Stimulated activated CD4-positive, alpha-beta T cell treated with anti-CD3 and anti-CD28 coated beads, Interleukin-2, amount 100 ng/mL, for 4 hours (primary cell): Measurements from ENCODE around the gene RBM27.
"Not testable (repeated sequence)": the region's sequence is repeated elsewhere in the genome, so short reads cannot be mapped to it uniquely, and the experiment has no call there.

Experiments
- DNase-seq: peaks from one replicate; pipeline ENCODE4 v3.0.0-alpha.2; 2020; ENCODE audit warnings: low read depth

Gene RBM27

GRCh38 chr5:146205499-146206202, 2.2 kb downstream of the RBM27 start:
- DNase-seq = no peak

DNA sequence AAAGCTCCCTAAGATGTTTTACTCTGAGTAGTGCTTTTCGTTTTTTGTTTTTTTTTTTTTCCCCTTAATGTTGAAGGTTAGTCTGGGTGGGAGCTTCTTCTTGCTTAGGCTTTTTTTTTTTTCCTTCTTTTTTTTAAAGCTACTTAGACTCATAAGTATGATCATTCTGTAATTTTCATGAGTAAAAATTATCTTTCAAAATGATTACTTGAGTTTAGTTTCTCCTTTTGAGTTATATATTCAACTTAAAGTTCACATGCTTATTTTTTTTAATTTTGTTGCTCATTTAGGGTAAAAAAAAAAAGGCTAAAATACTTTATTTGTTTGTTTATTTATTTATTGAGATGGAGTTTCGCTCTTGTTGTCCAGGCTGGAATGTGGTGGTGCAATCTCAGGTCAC, 2.9 kb downstream of the RBM27 start:
- no peak for DNase-seq

DNA sequence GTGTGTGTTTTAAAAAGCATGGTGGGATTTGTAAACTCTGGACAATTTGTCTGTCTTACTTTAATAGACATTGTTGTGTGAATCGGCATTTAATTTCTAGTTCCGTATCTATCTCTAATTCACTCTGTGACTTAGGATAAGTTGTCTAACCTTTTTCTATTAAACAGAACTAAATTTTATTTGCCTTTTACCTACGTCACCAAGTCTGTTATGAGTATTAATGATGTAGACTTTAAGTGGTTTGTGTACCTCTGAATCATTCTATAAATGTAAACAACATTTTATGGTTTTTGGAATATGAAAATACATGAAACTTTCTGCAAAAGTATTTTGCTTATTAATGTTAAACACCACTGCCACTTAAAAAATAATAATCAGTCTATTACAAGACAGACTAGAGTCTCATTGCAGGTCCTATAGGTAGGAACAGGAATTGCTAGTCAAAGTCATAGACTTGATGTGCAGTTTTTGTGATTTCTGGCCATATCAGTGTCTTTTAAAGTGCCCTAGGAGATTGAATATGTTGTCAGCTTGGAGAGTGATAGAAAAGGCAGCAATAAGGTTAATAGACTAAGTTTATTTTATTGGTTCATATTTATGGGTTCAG, 5.6 kb downstream of the RBM27 start:
- DNase-seq = no peak

GRCh38 chr5:146209714-146210113, 6.3 kb downstream of the RBM27 start:
- no peak for DNase-seq

DNA sequence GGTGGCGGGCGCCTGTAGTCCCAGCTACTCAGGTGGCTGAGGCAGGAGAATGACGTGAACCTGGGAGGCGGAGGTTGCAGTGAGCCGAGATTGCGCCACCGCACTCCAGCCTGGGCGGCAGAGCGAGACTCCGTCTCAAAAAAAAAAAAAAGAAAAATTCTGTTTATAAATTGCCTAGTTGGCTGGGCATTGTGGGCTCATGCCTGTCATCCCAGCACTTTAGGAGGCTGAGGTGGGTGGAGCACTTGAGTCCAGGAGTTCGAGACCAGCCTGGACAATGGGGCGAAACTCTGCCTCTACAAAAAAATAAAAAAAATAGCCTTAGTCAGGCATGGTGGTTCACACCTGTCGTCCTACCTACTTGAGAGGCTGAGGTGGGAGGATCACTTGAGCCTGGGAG, 7.4 kb downstream of the RBM27 start:
- DNase-seq = not testable (repeated sequence)

GRCh38 chr5:146213210-146213826, 9.9 kb downstream of the RBM27 start:
- DNase-seq = no peak

GRCh38 chr5:146214881-146215280, 11.5 kb downstream of the RBM27 start:
- DNase-seq = not testable (repeated sequence)

DNA sequence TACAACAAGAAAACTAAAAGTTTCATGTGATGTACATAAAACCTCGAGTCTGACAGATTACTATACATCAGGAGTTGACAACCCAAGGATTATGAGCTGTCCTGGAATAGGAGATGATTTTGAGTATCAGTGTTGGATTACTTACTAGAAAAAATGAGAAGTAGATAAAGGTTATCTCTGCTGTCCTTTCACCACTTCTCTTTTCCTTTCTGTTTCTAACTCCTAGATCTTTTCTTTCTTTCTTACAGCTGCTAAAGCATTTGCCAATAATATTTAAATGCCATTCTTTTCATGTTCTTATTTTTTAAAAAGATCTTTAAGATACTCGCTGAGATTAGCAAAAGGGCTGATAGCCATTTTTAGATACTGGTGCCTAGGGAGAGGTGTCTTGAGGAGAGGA, 14.8 kb downstream of the RBM27 start:
- DNase-seq = no peak

- DNase-seq = no peak
These were observed 15.8 kb downstream of the RBM27 start for GRCh38 chr5:146219243-146219642.

- DNase-seq = no peak
These were observed 17.8 kb downstream of the RBM27 start for GRCh38 chr5:146221234-146221633.

GRCh38 chr5:146222005-146222404, 18.6 kb downstream of the RBM27 start:
- no peak for DNase-seq

DNA sequence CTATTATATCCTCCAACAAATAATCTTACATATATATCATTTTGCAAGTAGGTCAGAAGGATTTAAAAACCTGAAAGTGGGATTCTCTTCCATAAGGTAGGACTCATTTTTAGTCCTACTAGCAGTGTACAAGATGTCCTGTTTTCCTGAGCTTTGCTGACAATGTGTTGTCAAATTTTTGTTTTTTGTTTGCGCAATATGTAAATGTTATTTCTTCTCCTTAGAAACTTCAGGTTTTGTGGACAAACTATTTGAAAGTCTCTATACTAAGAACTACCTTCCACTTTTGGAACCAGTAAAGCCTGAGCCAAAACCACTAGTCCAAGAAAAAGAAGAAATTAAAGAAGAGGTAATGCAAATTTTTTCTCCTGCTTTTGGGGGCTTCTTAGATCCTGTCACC, 19.8 kb downstream of the RBM27 start:
- DNase-seq = no peak

GRCh38 chr5:146229222-146229621, 25.8 kb downstream of the RBM27 start:
- no peak for DNase-seq

- DNase-seq = no peak
These were observed 28.8 kb downstream of the RBM27 start for GRCh38 chr5:146232223-146232622.

DNA sequence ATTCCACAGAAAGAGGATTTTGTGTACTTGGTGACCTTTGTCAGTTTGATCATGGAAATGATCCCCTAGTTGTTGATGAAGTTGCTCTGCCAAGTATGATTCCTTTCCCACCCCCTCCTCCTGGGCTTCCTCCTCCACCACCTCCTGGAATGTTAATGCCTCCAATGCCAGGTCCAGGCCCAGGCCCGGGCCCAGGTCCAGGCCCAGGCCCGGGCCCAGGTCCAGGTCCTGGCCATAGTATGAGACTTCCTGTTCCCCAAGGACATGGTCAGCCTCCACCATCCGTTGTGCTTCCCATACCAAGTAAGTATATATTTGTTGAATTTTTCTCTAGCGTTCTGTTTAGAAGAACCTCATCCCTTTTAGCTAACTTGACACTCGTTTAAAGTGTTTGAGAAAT, 30.0 kb downstream of the RBM27 start:
- DNase-seq = no peak

GRCh38 chr5:146238973-146239372, 35.6 kb downstream of the RBM27 start:
- DNase-seq = no peak

GRCh38 chr5:146240951-146241350, 37.5 kb downstream of the RBM27 start:
- no peak for DNase-seq

GRCh38 chr5:146243247-146243646, 39.8 kb downstream of the RBM27 start:
- no peak for DNase-seq

- DNase-seq = no peak
These were observed 45.2 kb downstream of the RBM27 start for GRCh38 chr5:146248561-146248960.

GRCh38 chr5:146249801-146250200, 46.4 kb downstream of the RBM27 start:
- DNase-seq = no peak
